Adrenal gland (tissue), 12 donors: ENCODE measurements around the gene ABCB11. TPM values are rescaled to one million over a fixed set of nuclear protein-coding genes. Genes with fewer than 3 reads are reported as not detected.
A peak's percentile ranks its signal among the peaks of the same experiment; 100 is the strongest.

Experiments used
- DNase-seq, 7 donors: peaks; one replicate each; pipeline ENCODE4 v3.0.0-alpha.2; 2019 to 2020
- H3K27ac ChIP-seq, 5 donors: fragments of 200-600 bp; sonication (generic) in 4 of 5; 1 replicate in 3 of 5; 2 replicates in 2 of 5; pipeline versions ENCODE4 v1.5.1 to v1.8.0; 2016 to 2020; ENCODE audit warnings: mild to moderate bottlenecking in 1 of 5
- H3K27me3 ChIP-seq: fragments of 200-600 bp; 2 replicates; pipeline ENCODE4 v1.8.0; 2021
- H3K36me3 ChIP-seq, 2 donors: fragments of 200-600 bp; replicated peaks in 1 of 2; 1 replicate in 1 of 2; 2 replicates in 1 of 2; pipeline versions ENCODE4 v1.5.1 to v1.8.0; 2018 to 2022
- H3K4me1 ChIP-seq, 2 donors: fragments of 200-600 bp; replicated peaks in 1 of 2; 1 replicate in 1 of 2; 2 replicates in 1 of 2; pipeline versions ENCODE4 v1.5.1 to v1.8.0; 2018 to 2021
- H3K4me3 ChIP-seq, 4 donors: fragments of 200-600 bp; sonication (generic) in 3 of 4; one replicate each; pipeline ENCODE4 v1.5.1; 2016 to 2018
- H3K9me3 ChIP-seq, 3 donors: fragments of 200-600 bp; sonication (generic) in 1 of 3; replicated peaks in 1 of 3; 1 replicate in 2 of 3; 2 replicates in 1 of 3; pipeline versions ENCODE4 v1.5.1 to v1.8.0; 2016 to 2021
- POLR2A ChIP-seq, 2 donors: fragments of 450-650 bp; IDR thresholded peaks; one replicate each; pipeline ENCODE4 v1.6.1; 2017; ENCODE audit warnings: antibody characterized with exemption in 2 of 2, mild to moderate bottlenecking in 2 of 2, moderate library complexity in 1 of 2
- WGBS, 4 donors: extraction: QIAGEN DNeasy Blood & Tissue Kit in 2 of 4; methylation state at CpG; one replicate each; pipeline versions ENCODE4 v1.1.5 to v1.1.7; 2013 to 2017; 5-methylcytosine and 5-hydroxymethylcytosine counted together
- intact Hi-C, 2 donors: fragments of 100-400 bp; cut with DNase I; formaldehyde crosslinking; loops; one replicate each; pipeline versions ENCODE4 v1.14.1 to v1.15.0; 2022 to 2023
- polyA plus RNA-seq, 3 donors: library from polyadenylated mRNA; stranded (reverse); fragments of 200-250 nt in 2 of 3; fragments of 350-450 nt in 1 of 3; fragmentation: Illumina TruSeq in 1 of 3; extraction: RNeasy Lipid Tissue Mini Kit (QIAGEN cat#74804) in 1 of 3; gene quantifications; one replicate each; pipeline ENCODE4 v1.2.3, GENCODE V29; 2013 to 2014
- total RNA-seq, 9 donors: library from RNA; depleted of rRNA in 4 of 9; stranded (reverse); fragments of >200 nt in 4 of 9; fragments of 120-200 nt in 1 of 9; fragmentation: NEBNext Ultra II Directional in 1 of 9; extraction: Animal tissue kit (Norgen Biotek cat#: 25700) in 1 of 9; gene quantifications; one replicate each; pipeline versions ENCODE4 v1.1.0 to v1.2.4, GENCODE V29; 2013 to 2023
- TF ChIP-seq, protein P1 (sequence below), 6 experiments: fragments of 450-650 bp in 4 of 6; fragments of 200-600 bp in 2 of 6; sonication (generic) in 1 of 6; IDR thresholded peaks; 1 replicate in 5 of 6; 2 replicates in 1 of 6; pipeline versions ENCODE4 v1.5.1 to v1.8.0; 2016 to 2021; ENCODE audit warnings: antibody characterized with exemption in 6 of 6, mild to moderate bottlenecking in 2 of 6, moderate library complexity in 1 of 6
- donor health status: healthy with polysubstance abuse.
- donor health status: Bipolar disorder and iron deficiency.
- donor health status: DM: yes; HTN: yes; CAD: no.
- donor health status: DM: no; HTN: no; CAD: no.
- donor health status: DM: no; HTN: no; CAD: no.
- donor health status: DM: yes; HTN: yes; CAD: no.

ABCB11 gene
- total and polyA plus RNA-seq, 12 donors, result 0.05 to 1.4 (median 0.31) TPM; not detected in 7

GRCh38 chr2:168904358-168904757 lies 126.8 kb downstream of the ABCB11 start:
- no peak for DNase-seq
- no peak overlapping the region for H3K4me3 ChIP-seq
- no peaks in the 10 kb centered on the region for H3K4me1 ChIP-seq
- intact Hi-C loops, result no loop called here
- 88 to 91% (median 90%) methylated on average over 3 of the region's 3 CpGs for WGBS, 4 donors
- H3K36me3 ChIP-seq, result no peaks in the 10 kb centered on the region
- TF ChIP-seq, protein P1, sequence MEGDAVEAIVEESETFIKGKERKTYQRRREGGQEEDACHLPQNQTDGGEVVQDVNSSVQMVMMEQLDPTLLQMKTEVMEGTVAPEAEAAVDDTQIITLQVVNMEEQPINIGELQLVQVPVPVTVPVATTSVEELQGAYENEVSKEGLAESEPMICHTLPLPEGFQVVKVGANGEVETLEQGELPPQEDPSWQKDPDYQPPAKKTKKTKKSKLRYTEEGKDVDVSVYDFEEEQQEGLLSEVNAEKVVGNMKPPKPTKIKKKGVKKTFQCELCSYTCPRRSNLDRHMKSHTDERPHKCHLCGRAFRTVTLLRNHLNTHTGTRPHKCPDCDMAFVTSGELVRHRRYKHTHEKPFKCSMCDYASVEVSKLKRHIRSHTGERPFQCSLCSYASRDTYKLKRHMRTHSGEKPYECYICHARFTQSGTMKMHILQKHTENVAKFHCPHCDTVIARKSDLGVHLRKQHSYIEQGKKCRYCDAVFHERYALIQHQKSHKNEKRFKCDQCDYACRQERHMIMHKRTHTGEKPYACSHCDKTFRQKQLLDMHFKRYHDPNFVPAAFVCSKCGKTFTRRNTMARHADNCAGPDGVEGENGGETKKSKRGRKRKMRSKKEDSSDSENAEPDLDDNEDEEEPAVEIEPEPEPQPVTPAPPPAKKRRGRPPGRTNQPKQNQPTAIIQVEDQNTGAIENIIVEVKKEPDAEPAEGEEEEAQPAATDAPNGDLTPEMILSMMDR (IDR thresholded peaks at IDR 0.05), result no peak
- TF ChIP-seq POLR2A (IDR thresholded peaks at IDR 0.05), result no peak
- no peak overlapping the region for H3K27ac ChIP-seq
- H3K27me3 ChIP-seq, result no peaks in the 10 kb centered on the region
- no peaks in the 10 kb centered on the region for H3K9me3 ChIP-seq

- no peaks in the 10 kb centered on the region for H3K4me1 ChIP-seq
- TF ChIP-seq, protein P1 (IDR thresholded peaks at IDR 0.05), result no peak
- TF ChIP-seq POLR2A (IDR thresholded peaks at IDR 0.05), result no peak
- intact Hi-C loops, result no loop called here
- H3K36me3 ChIP-seq, result no peaks in the 10 kb centered on the region
- no peak overlapping the region for H3K4me3 ChIP-seq
- DNase-seq, result no peak
- H3K27ac ChIP-seq, result no peak overlapping the region
- no peaks in the 10 kb centered on the region for H3K27me3 ChIP-seq
- WGBS, 4 donors, result 82 to 92% (median 91%) methylated on average over 2 of the region's 2 CpGs
- no peaks in the 10 kb centered on the region for H3K9me3 ChIP-seq
Measured at GRCh38 chr2:168903888-168904287, 127.2 kb downstream of the ABCB11 start.

DNA sequence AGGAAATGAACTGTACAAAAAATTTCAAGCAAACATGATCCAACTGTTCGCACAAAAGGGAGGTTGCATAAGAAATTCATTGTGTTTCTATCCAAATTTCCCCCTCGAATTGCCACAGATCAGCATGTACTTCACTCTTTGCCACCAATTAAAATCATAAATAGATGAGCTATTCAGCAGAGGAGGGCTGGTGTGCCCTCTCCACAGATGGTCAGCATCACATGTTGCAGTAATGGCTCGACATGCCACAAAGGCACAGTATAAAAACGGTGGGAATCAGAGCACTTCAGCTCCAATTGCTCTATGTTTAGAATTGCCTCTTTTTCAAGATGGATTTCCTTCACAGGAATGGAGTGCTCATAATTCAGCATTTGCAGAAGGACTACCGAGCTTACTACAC lies 130.1 kb downstream of the ABCB11 start, which contains the start of gene G6PC2:
TSS of gene G6PC2 (plus strand) at position 289 of the 400 bp plus-strand sequence. CDS start at position 330, 41 bp downstream.
- Histone ChIP-seq H3K27me3 (no peaks in the 10 kb centered on the region), H3K27ac (no peak within 1 kb of the TSS), H3K36me3 (no peaks in the 10 kb centered on the region), H3K4me1 (no peaks in the 10 kb centered on the region), H3K4me3 (peak within 1 kb of the TSS in 1 of 4 donors; percentile 33), H3K9me3 (no peaks in the 10 kb centered on the region)
- DNase-seq, result no peak
- 64 to 78% (median 67%) methylated on average over 5 of the region's 5 CpGs for WGBS, 4 donors
- intact Hi-C loops, result no loop called here
- TF ChIP-seq, protein P1 (IDR thresholded peaks at IDR 0.05), result no peak
- TF ChIP-seq POLR2A (IDR thresholded peaks at IDR 0.05), result no peak

- H3K4me1 ChIP-seq, result no peaks in the 10 kb centered on the region
- no peak overlapping the region for H3K4me3 ChIP-seq
- no peak overlapping the region for H3K27ac ChIP-seq
- no peaks in the 10 kb centered on the region for H3K9me3 ChIP-seq
- H3K27me3 ChIP-seq, result no peaks in the 10 kb centered on the region
- DNase-seq, result no peak
- intact Hi-C loops, result no loop called here
- no peaks in the 10 kb centered on the region for H3K36me3 ChIP-seq
- no peak for TF ChIP-seq POLR2A (IDR thresholded peaks at IDR 0.05)
- TF ChIP-seq, protein P1 (IDR thresholded peaks at IDR 0.05), result no peak
- WGBS, 4 donors, result 50 to 89% (median 56%) methylated on average over 1 of the region's 1 CpG
Measured at GRCh38 chr2:168897449-168897848, 133.7 kb downstream of the ABCB11 start.
